ENCODE data around the gene ANKRD44. TPM values are rescaled to one million over a fixed set of nuclear protein-coding genes. Genes with fewer than 3 reads are reported as not detected.

ANKRD44 gene
- total RNA-seq, 4 donors from 2014 or later, result 22.8 to 69.1 (median 37.5) TPM

GRCh38 chr2:197248623-197249022, 62.0 kb downstream of the ANKRD44 start:
- TF ChIP-seq, protein P1, sequence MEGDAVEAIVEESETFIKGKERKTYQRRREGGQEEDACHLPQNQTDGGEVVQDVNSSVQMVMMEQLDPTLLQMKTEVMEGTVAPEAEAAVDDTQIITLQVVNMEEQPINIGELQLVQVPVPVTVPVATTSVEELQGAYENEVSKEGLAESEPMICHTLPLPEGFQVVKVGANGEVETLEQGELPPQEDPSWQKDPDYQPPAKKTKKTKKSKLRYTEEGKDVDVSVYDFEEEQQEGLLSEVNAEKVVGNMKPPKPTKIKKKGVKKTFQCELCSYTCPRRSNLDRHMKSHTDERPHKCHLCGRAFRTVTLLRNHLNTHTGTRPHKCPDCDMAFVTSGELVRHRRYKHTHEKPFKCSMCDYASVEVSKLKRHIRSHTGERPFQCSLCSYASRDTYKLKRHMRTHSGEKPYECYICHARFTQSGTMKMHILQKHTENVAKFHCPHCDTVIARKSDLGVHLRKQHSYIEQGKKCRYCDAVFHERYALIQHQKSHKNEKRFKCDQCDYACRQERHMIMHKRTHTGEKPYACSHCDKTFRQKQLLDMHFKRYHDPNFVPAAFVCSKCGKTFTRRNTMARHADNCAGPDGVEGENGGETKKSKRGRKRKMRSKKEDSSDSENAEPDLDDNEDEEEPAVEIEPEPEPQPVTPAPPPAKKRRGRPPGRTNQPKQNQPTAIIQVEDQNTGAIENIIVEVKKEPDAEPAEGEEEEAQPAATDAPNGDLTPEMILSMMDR (IDR thresholded peaks at IDR 0.05; ENCODE audit: low read depth), result no peak

DNA sequence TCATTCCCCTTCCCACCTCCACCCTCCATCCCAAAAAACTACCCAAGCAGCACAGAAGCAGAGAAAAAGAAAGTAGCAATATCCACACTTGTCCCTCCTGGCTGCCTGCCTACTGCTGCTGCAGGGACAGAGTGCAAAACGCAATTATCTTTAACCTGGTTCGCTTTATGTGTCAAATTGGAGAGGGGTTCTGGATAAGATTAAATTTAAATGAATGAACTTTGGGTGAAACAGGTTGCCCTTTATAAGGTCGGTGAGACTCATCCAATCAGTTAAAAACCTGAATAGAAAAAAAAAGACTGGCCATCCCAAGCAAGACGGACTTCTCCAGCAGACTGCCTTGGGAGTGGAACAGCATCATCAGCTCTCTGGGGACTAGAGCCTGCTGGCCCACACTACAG, 62.6 kb downstream of the ANKRD44 start:
- TF ChIP-seq, protein P1 (IDR thresholded peaks at IDR 0.05; ENCODE audit: low read depth), result no peak

DNA sequence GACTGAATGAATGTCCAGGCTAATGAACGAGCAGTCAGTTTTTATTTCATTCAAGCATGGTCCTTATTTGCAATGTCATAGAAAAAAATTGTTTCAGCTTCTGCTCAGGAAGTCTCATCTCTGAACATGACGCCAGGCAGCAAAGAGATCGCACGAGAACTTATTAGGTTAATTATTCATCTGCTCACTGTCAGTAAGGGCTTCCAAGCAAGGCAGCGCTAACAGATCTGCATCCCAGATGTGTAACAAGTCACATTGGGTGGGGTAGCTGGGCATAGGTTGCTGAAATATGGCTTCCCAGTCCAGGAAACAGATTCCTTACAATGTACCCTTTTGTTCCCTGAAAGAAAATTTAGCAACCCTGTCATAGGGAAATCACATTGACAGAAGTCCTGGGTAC, 63.5 kb downstream of the ANKRD44 start:
- TF ChIP-seq, protein P1 (IDR thresholded peaks at IDR 0.05; ENCODE audit: low read depth), result no peak

DNA sequence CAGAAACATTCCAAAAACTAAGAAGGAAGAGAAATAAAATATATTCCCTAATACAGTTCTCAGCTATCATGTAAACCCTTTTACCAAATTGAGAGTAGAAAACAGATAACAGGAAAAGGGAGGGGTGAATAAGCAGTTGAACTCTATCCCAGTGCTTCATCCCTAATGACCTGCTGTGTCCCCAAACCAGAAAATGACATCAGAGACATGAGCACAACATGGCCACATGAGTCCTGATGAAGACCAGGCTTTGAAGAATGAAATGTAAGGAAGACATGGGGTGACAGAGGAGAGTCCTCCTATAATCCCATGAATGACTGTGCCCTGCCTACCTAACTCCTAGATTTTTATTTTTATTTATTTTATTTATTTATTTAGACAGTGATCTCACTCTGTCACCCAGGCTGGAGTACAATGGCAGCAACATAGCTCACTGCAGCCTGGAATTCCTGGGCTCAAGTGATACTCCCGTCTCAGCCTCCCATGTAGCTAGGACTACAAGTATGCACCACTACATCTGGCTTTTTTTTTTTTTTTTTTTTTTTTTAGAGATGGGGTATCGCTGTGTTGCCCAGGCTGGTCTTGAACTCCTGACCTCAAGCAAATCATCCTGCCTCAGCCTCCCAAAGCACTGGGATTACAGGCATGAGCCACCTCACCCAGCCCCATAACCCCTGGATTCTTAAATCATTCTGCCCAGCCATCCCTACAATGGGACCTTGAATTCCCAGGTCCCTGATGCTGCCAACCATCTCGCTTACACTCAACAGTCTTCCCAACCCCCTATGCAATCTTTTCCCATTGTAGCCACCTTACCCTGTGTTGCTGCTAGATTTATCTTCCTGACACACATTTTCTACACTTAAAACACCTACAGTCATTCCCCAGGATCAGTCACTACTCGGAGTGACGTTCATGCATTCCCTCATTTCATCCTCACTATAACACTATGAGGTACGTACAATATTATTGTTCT, 64.5 kb downstream of the ANKRD44 start:
- TF ChIP-seq, protein P1 (IDR thresholded peaks at IDR 0.05; ENCODE audit: low read depth), result no peak

- TF ChIP-seq, protein P1 (IDR thresholded peaks at IDR 0.05; ENCODE audit: low read depth), result no peak
These were observed 66.2 kb downstream of the ANKRD44 start for GRCh38 chr2:197244349-197244748.

GRCh38 chr2:197242719-197243118, 67.9 kb downstream of the ANKRD44 start:
- TF ChIP-seq, protein P1 (IDR thresholded peaks at IDR 0.05; ENCODE audit: low read depth), result no peak

GRCh38 chr2:197241596-197241995, 69.0 kb downstream of the ANKRD44 start:
- TF ChIP-seq, protein P1 (IDR thresholded peaks at IDR 0.05; ENCODE audit: low read depth), result no peak
